ENCODE data around the gene WDR76. TPM values are rescaled to one million over a fixed set of nuclear protein-coding genes. Genes with fewer than 3 reads are reported as not detected.
"Not testable (repeated sequence)": the region's sequence is repeated elsewhere in the genome, so short reads cannot be mapped to it uniquely, and the experiment has no call there.

WDR76 gene
- total RNA-seq, result 10 to 100 TPM; 81.5 to 83.0 TPM

- ChIA-PET POLR2A (interaction anchor here (1.5 kb wide), 1 partner anchor 50 kb away, joined by 3 read pairs; the partner anchor contains the start of gene ELL3), CTCF (interaction anchor here (0.6 to 0.8 kb wide), 2 partner anchors 49 to 77 kb away, joined by 3 read pairs; partner anchors contain the start of gene ELL3)
Measured at GRCh38 chr15:43826508-43827341, at the start of gene WDR76. Gene WDR76, plus strand, starts transcription at chr15:43827002. Its CDS starts 31 bp downstream, at chr15:43827033.

- POLR2A ChIA-PET, result interaction anchor here (0.6 to 1.2 kb wide), 5 partner anchors 14 to 53 kb away, joined by 3 to 5 read pairs (median 4); partner anchors contain the start of gene PDIA3
- CTCF ChIA-PET, result interaction anchor here (0.7 to 2.8 kb wide), 6 partner anchors 8 to 50 kb away, joined by 3 to 11 read pairs (median 4); partner anchors contain the start of gene MFAP1
Measured at GRCh38 chr15:43777267-43777914, 49.4 kb upstream of the WDR76 start.

DNA sequence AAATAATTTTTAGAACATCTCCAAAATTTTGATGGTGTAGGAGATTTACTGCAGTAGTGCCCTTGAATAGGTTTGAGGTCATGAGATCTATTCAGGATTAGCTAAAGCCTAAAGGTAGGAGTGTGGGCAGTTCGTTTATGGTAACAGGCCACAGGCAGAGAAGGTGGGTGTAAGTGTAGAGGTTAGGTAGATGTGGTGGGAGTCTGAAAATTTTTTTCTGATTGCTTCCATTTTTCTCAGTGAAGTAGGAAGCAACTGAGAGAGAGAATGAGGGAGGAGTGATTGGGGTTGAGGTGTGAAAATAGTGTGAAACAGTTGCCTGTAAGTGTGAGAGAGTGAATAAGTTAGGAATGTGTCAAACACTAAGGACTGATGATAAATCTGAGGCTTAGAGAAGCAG is 47.8 kb upstream of the WDR76 start:
- ChIA-PET CTCF (interaction anchor here (0.6 kb wide), 1 partner anchor 10 kb away, joined by 4 read pairs; no protein-coding TSS in a partner anchor), POLR2A (interaction anchor here (0.6 to 0.7 kb wide), 2 partner anchors 10 to 19 kb away, joined by 5 to 18 read pairs; no protein-coding TSS in a partner anchor)

- ChIA-PET CTCF (interaction anchor here (0.6 to 2.6 kb wide), 3 partner anchors 11 to 19 kb away, joined by 4 to 11 read pairs (median 8); partner anchors contain the start of gene ELL3), POLR2A (interaction anchor here (0.6 kb wide), 1 partner anchor 41 kb away, joined by 6 read pairs; no protein-coding TSS in a partner anchor)
Measured at GRCh38 chr15:43789409-43789808, 37.4 kb upstream of the WDR76 start.

GRCh38 chr15:43791993-43792760 is 34.6 kb upstream of the WDR76 start, which contains the start of gene SERF2:
Gene SERF2, plus strand, starts transcription at chr15:43792320. Its CDS starts 57 bp downstream, at chr15:43792377.
- ChIA-PET POLR2A (interaction anchor here (0.6 to 1.3 kb wide), 7 partner anchors 8 to 42 kb away, joined by 3 to 7 read pairs (median 4); partner anchors contain the start of genes ELL3, HYPK, MFAP1 and SERINC4), CTCF (interaction anchor here (1.0 to 1.1 kb wide), 2 partner anchors 8 to 18 kb away, joined by 3 read pairs; partner anchors contain the start of genes HYPK and SERINC4)

DNA sequence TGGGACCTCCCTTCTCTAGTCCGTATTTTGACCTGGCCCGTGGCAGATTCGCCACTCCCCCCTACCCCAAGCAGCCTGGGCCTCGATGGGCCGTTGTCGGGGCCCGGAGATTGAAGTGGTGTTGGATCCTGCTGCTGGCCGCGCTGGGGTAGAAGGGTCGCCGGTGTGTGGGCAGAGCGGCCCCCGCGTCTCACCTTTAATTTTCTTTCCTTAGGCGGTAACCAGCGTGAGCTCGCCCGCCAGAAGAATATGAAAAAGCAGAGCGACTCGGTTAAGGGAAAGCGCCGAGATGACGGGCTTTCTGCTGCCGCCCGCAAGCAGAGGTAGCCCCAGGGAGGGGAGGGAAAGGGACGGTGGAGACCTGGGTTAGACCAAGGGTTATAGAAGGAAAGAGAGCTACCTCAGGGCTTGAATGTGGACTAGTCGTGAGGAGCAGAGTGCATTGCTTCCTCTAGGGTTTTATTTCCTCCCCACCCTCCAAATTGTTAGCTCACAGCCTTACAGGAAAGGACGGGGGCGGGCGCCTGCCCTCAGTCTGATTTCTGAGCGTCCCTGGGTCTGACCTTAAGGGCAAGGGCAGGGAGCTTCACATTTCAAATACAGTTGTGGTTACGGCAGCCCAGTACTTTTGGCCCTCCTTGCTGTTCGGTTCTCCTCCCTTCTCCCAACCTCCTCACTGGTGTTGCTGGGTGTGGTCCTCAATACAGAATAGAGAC is 33.9 kb upstream of the WDR76 start:
- CTCF ChIA-PET, result interaction anchor here (0.5 to 1.1 kb wide), 2 partner anchors 17 kb away, joined by 3 read pairs; no protein-coding TSS in a partner anchor
- POLR2A ChIA-PET, result interaction anchor here (1.0 to 1.1 kb wide), 3 partner anchors 32 to 43 kb away, joined by 4 to 5 read pairs (median 4); partner anchors contain the start of gene MFAP1

- ChIA-PET CTCF (interaction anchor here (0.5 kb wide), 1 partner anchor 17 kb away, joined by 3 read pairs; no protein-coding TSS in a partner anchor), POLR2A (interaction anchor here (1.0 to 1.1 kb wide), 3 partner anchors 31 to 44 kb away, joined by 4 to 5 read pairs (median 4); partner anchors contain the start of gene MFAP1)
Measured at GRCh38 chr15:43793647-43794046, 33.2 kb upstream of the WDR76 start.

- CTCF ChIA-PET, result no interaction called here
- POLR2A ChIA-PET, result interaction anchor here (0.7 kb wide), 1 partner anchor 65 kb away, joined by 4 read pairs; no protein-coding TSS in a partner anchor
Measured at GRCh38 chr15:43794269-43795037, 32.3 kb upstream of the WDR76 start.

DNA sequence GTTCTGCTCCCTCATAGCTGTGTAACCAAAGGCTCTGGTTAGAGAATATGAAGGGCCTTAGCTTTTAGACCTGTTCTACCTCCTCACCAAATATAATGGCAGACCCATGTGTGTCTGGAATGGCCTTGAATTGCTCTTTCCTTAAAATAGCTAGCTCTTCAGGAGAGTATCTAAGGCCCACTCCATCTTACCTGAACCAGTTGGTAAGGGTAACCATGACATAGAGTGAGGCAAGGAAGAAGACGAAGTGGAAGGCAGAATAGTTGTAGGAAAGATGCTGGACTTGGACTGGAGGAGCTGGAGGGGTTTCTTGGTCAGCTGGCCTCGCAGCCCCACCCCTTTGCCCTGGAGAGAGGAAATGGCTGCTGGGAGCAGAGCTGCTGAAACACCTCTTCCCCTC is 31.6 kb upstream of the WDR76 start:
- CTCF ChIA-PET, result no interaction called here
- POLR2A ChIA-PET, result interaction anchor here (0.7 kb wide), 1 partner anchor 18 kb away, joined by 3 read pairs; the partner anchor contains the start of gene ELL3

- CTCF ChIA-PET, result no interaction called here
- POLR2A ChIA-PET, result interaction anchor here (0.7 kb wide), 2 partner anchors 19 to 51 kb away, joined by 3 to 8 read pairs; partner anchors contain the start of gene ELL3
Measured at GRCh38 chr15:43795997-43796396, 30.8 kb upstream of the WDR76 start.

GRCh38 chr15:43796566-43796965 is 30.2 kb upstream of the WDR76 start:
- POLR2A ChIA-PET, result interaction anchor here (0.7 kb wide), 2 partner anchors 52 to 68 kb away, joined by 4 to 8 read pairs; no protein-coding TSS in a partner anchor
- CTCF ChIA-PET, result no interaction called here

GRCh38 chr15:43799209-43799944 is 27.4 kb upstream of the WDR76 start:
- POLR2A ChIA-PET, result no interaction called here
- CTCF ChIA-PET, result no interaction called here

GRCh38 chr15:43799945-43800285 is 26.9 kb upstream of the WDR76 start, which contains the start of gene SERINC4:
Gene SERINC4, minus strand, starts transcription at chr15:43800220. Its CDS starts 234 bp downstream, at chr15:43799986.
- CTCF ChIA-PET, result interaction anchor here (0.9 to 1.0 kb wide), 2 partner anchors 8 to 11 kb away, joined by 3 read pairs; partner anchors contain the start of gene SERF2
- POLR2A ChIA-PET, result interaction anchor here (0.9 to 1.6 kb wide), 4 partner anchors 8 to 25 kb away, joined by 4 to 12 read pairs (median 6); partner anchors contain the start of genes MFAP1 and SERF2

DNA sequence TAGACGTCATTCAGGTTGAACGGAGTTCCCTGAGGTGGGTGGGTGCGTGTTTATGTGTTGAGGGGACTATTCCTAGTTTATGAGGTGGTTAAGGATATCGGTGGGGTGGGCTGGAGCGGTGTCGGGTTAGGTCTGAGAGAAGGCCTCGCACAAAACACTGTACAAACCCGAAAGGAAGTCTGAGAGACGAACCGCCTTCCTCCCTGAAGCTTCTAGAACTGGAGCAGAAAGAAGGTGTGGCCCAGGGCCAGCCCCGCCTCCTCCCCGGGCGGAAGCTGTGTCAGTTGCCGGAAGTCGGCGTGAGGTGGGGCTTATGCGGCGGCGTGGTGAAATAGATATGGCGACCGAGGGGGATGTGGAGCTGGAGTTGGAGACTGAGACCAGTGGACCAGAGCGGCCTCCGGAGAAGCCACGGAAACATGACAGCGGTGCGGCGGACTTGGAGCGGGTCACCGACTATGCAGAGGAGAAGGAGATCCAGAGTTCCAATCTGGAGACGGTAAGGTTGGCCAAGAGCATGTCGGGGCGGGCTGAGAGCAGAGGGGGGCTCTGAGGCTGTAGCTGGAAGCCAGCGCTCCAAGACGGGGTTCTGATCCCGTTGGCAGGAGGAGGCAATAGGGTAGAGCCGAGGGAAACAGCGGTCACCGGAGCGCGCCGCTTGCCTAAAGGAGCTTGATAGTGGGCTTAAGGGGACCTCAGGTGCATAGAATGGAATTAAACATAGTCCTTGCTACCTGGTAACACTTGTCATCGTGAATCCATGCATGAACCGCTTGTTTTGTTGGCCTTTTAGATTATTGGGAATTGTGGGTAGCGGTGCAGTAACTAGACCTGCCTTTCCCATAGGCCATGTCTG is 26.3 kb upstream of the WDR76 start, which contains the start of gene HYPK:
TSS of gene HYPK (plus strand) at position 314 of the 856 bp plus-strand sequence. CDS start at position 338, 24 bp downstream.
- ChIA-PET POLR2A (interaction anchor here (0.9 to 1.6 kb wide), 4 partner anchors 9 to 24 kb away, joined by 4 to 12 read pairs (median 6); partner anchors contain the start of genes MFAP1 and SERF2), CTCF (interaction anchor here (0.9 to 1.0 kb wide), 2 partner anchors 9 to 11 kb away, joined by 3 read pairs; partner anchors contain the start of gene SERF2)

- CTCF ChIA-PET, result not testable (repeated sequence)
- POLR2A ChIA-PET, result interaction anchor here (0.7 kb wide), 1 partner anchor 34 kb away, joined by 3 read pairs; no protein-coding TSS in a partner anchor
Measured at GRCh38 chr15:43802676-43803075, 24.1 kb upstream of the WDR76 start.

Data from activated CD8-positive, alpha-beta memory T cell treated with anti-CD3 and anti-CD28 coated beads for 36 hours (primary cell).